Measurements from ENCODE around the gene ADAM12. TPM values are rescaled to one million over a fixed set of nuclear protein-coding genes. Genes with fewer than 3 reads are reported as not detected.

Gene ADAM12
- total RNA-seq, 1 experiment from 2014 or later = not detected

- no TSS peak for BruUV-seq (replicated peaks)
- TF ChIP-seq CTCF (IDR thresholded peaks at IDR 0.05; ENCODE audit: unreplicated experiment) = no peak
- H3K4me1 Mint-ChIP-seq (ENCODE audit: low read depth, unreplicated experiment) = no peaks in the 10 kb centered on the region
- intact Hi-C loops (cut with micrococcal nuclease; ENCODE audit: unreplicated experiment) = no loop called here
- H3K27ac Mint-ChIP-seq (ENCODE audit: unreplicated experiment) = no peak overlapping the region
- peaks cover 14% of the 10 kb centered on the region for H3K27me3 Mint-ChIP-seq (ENCODE audit: unreplicated experiment)
- CTCF ChIA-PET = no interaction called here
- DNase-seq = no peak
- no peaks in the 10 kb centered on the region for H3K36me3 Mint-ChIP-seq (ENCODE audit: insufficient read depth, unreplicated experiment)
- no peak overlapping the region for H3K4me3 Mint-ChIP-seq (ENCODE audit: low read depth, unreplicated experiment)
- no peaks in the 10 kb centered on the region for H3K9me3 Mint-ChIP-seq (ENCODE audit: low read depth, unreplicated experiment)
These were observed 54.0 kb downstream of the ADAM12 start for GRCh38 chr10:126334272-126334671.

GRCh38 chr10:126332576-126332975 is 55.7 kb downstream of the ADAM12 start:
- Mint-ChIP-seq H3K4me3 (ENCODE audit: low read depth, unreplicated experiment) (no peak overlapping the region), H3K27me3 (ENCODE audit: unreplicated experiment) (peaks cover 14% of the 10 kb centered on the region), H3K4me1 (ENCODE audit: low read depth, unreplicated experiment) (no peaks in the 10 kb centered on the region), H3K9me3 (ENCODE audit: low read depth, unreplicated experiment) (no peaks in the 10 kb centered on the region), H3K27ac (ENCODE audit: unreplicated experiment) (no peak overlapping the region), H3K36me3 (ENCODE audit: insufficient read depth, unreplicated experiment) (no peaks in the 10 kb centered on the region)
- intact Hi-C loops (cut with micrococcal nuclease; ENCODE audit: unreplicated experiment) = no loop called here
- CTCF ChIA-PET = interaction anchor here (0.6 kb wide), 1 partner anchor 11 kb away, joined by 3 read pairs; no protein-coding TSS in a partner anchor
- BruUV-seq (replicated peaks) = no TSS peak
- DNase-seq = no peak
- TF ChIP-seq CTCF (IDR thresholded peaks at IDR 0.05; ENCODE audit: unreplicated experiment) = no peak

- no peak overlapping the region for H3K4me3 Mint-ChIP-seq (ENCODE audit: low read depth, unreplicated experiment)
- H3K4me1 Mint-ChIP-seq (ENCODE audit: low read depth, unreplicated experiment) = no peaks in the 10 kb centered on the region
- no TSS peak for BruUV-seq (replicated peaks)
- no peaks in the 10 kb centered on the region for H3K36me3 Mint-ChIP-seq (ENCODE audit: insufficient read depth, unreplicated experiment)
- intact Hi-C loops (cut with micrococcal nuclease; ENCODE audit: unreplicated experiment) = no loop called here
- CTCF ChIA-PET = interaction anchor here (0.5 kb wide), 1 partner anchor 22 kb away, joined by 4 read pairs; no protein-coding TSS in a partner anchor
- TF ChIP-seq CTCF (IDR thresholded peaks at IDR 0.05; ENCODE audit: unreplicated experiment) = no peak
- H3K27me3 Mint-ChIP-seq (ENCODE audit: unreplicated experiment) = peaks cover 28% of the 10 kb centered on the region
- no peak for DNase-seq
- no peak overlapping the region for H3K27ac Mint-ChIP-seq (ENCODE audit: unreplicated experiment)
- H3K9me3 Mint-ChIP-seq (ENCODE audit: low read depth, unreplicated experiment) = no peaks in the 10 kb centered on the region
These were observed 57.2 kb downstream of the ADAM12 start for GRCh38 chr10:126331101-126331500.

- H3K9me3 Mint-ChIP-seq (ENCODE audit: low read depth, unreplicated experiment) = no peaks in the 10 kb centered on the region
- intact Hi-C loops (cut with micrococcal nuclease; ENCODE audit: unreplicated experiment) = no loop called here
- DNase-seq = no peak
- no peaks in the 10 kb centered on the region for H3K4me1 Mint-ChIP-seq (ENCODE audit: low read depth, unreplicated experiment)
- no peak for TF ChIP-seq CTCF (IDR thresholded peaks at IDR 0.05; ENCODE audit: unreplicated experiment)
- no peak overlapping the region for H3K27ac Mint-ChIP-seq (ENCODE audit: unreplicated experiment)
- CTCF ChIA-PET = no interaction called here
- H3K27me3 Mint-ChIP-seq (ENCODE audit: unreplicated experiment) = peaks cover 41% of the 10 kb centered on the region
- no peaks in the 10 kb centered on the region for H3K36me3 Mint-ChIP-seq (ENCODE audit: insufficient read depth, unreplicated experiment)
- H3K4me3 Mint-ChIP-seq (ENCODE audit: low read depth, unreplicated experiment) = no peak overlapping the region
- BruUV-seq (replicated peaks) = no TSS peak
These were observed 63.5 kb downstream of the ADAM12 start for GRCh38 chr10:126324826-126325225.

Measured in Calu3 (cell line).